ENCODE data around the gene MNAT1.
A peak's percentile ranks its signal among the peaks of the same experiment; 100 is the strongest.

MNAT1 gene

DNA sequence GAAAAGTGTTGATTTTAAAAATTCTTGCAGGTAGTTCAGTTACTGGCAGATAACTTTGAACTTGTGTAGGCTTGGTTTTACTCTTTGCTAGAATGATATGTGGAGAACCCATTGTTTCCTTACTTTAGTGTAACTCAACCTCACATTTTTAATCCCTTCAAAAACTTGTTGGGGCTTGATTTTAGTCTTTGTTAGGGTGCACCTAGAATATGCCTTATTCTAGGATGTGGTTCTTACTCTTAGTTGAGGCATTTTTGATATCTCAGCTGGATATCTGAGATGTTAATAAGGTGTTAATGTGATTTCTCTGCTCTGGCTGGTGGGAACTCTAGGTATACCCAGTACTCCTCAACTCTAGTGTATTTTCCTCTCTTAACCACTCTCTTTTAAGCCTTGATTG is 10.0 kb downstream of the MNAT1 start:
- no peaks in the 10 kb centered on the region; the same call in 1 of the 2 replicates for H3K4me1 ChIP-seq (ENCODE audit: control insufficient read depth, low read length)
- no peaks in the 10 kb centered on the region; the same call in 1 of the 2 replicates for H3K9me3 ChIP-seq (ENCODE audit: control insufficient read depth, insufficient read depth, low read length)
- H4K20me1 ChIP-seq (ENCODE audit: control insufficient read depth, insufficient read depth, low read depth, low read length), result peaks cover 11% of the 10 kb centered on the region; the same call in 1 of the 2 replicates
- no peaks in the 10 kb centered on the region for H3K9me2 ChIP-seq (replicated peaks; ENCODE audit: control insufficient read depth, low read length)
- no peak overlapping the region for H3K4me3 ChIP-seq (ENCODE audit: low read length)
- H3K79me2 ChIP-seq (ENCODE audit: control insufficient read depth, low read length), result peaks cover 89% of the 10 kb centered on the region
- no peak for TF ChIP-seq EZH2phosphoT487 (IDR thresholded peaks at IDR 0.05; ENCODE audit: borderline replicate concordance, low read length)
- TF ChIP-seq, protein P1, sequence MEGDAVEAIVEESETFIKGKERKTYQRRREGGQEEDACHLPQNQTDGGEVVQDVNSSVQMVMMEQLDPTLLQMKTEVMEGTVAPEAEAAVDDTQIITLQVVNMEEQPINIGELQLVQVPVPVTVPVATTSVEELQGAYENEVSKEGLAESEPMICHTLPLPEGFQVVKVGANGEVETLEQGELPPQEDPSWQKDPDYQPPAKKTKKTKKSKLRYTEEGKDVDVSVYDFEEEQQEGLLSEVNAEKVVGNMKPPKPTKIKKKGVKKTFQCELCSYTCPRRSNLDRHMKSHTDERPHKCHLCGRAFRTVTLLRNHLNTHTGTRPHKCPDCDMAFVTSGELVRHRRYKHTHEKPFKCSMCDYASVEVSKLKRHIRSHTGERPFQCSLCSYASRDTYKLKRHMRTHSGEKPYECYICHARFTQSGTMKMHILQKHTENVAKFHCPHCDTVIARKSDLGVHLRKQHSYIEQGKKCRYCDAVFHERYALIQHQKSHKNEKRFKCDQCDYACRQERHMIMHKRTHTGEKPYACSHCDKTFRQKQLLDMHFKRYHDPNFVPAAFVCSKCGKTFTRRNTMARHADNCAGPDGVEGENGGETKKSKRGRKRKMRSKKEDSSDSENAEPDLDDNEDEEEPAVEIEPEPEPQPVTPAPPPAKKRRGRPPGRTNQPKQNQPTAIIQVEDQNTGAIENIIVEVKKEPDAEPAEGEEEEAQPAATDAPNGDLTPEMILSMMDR (IDR thresholded peaks at IDR 0.05; ENCODE audit: low read depth, low read length, poor library complexity, severe bottlenecking), result no peak
- no peaks in the 10 kb centered on the region for H3F3A ChIP-seq (ENCODE audit: control insufficient read depth, insufficient read depth)
- no peak overlapping the region for H3K4me2 ChIP-seq (ENCODE audit: low read length)
- peaks cover 4% of the 10 kb centered on the region; the same call in 1 of the 2 replicates for H3K36me3 ChIP-seq (ENCODE audit: control insufficient read depth, low read length)
- H3K27ac ChIP-seq (ENCODE audit: low read depth, low read length), result no peak overlapping the region
- H3K27me3 ChIP-seq (ENCODE audit: control insufficient read depth, low read length), result no peaks in the 10 kb centered on the region

DNA sequence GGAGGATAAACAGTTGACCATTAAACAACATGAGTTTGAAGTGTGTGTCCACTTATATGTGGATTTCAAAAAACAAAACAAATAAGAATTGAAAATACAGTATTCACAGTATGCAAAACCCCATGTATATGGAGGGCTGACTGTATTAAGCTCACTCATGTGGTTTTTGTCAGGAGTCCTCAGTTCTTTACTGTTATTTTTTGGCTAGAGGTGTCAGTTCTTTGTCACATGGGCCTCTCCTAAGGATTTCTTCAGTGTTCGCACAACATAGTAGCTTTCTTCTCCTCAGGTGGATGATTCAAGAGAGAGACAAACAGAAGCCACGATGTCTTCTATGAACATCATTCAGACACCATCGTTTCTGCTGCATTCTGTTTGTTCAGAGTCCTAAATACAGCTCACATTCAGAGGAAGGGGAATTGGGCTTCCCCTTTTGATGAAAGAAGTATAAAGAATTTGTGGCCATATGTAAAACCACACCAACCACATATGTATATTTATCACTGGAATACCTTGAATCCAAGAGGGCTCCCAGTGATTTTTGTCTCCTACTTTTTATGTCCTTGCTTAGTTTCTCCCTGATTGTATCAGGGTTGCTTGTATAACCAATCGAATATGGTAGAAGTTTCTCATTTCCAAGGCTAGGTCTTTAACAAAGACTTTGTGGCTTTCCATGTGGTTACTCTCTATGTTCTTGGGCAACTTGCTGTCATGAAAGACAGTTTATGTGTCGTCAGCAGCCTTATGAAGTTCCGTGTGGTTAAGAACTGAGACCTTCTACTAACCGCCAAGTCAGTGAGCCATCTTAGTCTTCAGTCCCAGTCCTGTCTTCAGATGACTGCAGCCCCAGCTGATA is 18.9 kb downstream of the MNAT1 start:
- H3K9me3 ChIP-seq (ENCODE audit: control insufficient read depth, insufficient read depth, low read length), result no peaks in the 10 kb centered on the region
- peaks cover 7% of the 10 kb centered on the region; the same call in 1 of the 2 replicates for H4K20me1 ChIP-seq (ENCODE audit: control insufficient read depth, insufficient read depth, low read depth, low read length)
- H3K27me3 ChIP-seq (ENCODE audit: control insufficient read depth, low read length), result no peaks in the 10 kb centered on the region
- H3K4me1 ChIP-seq (ENCODE audit: control insufficient read depth, low read length), result peaks cover 52% of the 10 kb centered on the region
- H3K4me3 ChIP-seq (ENCODE audit: low read length), result peak overlapping the region; percentile 9
- H3K4me2 ChIP-seq (ENCODE audit: low read length), result peak overlapping the region; percentile 39
- H3F3A ChIP-seq (ENCODE audit: control insufficient read depth, insufficient read depth), result no peaks in the 10 kb centered on the region
- TF ChIP-seq, protein P1 (IDR thresholded peaks at IDR 0.05; ENCODE audit: low read depth, low read length, poor library complexity, severe bottlenecking), result no peak
- TF ChIP-seq EZH2phosphoT487 (IDR thresholded peaks at IDR 0.05; ENCODE audit: borderline replicate concordance, low read length), result no peak
- H3K36me3 ChIP-seq (ENCODE audit: control insufficient read depth, low read length), result no peaks in the 10 kb centered on the region
- 0 out of 2 replicates have a peak overlapping the region, but pooled peaks have one; percentile 2 for H3K27ac ChIP-seq (ENCODE audit: low read depth, low read length)
- peaks cover 88% of the 10 kb centered on the region for H3K79me2 ChIP-seq (ENCODE audit: control insufficient read depth, low read length)
- H3K9me2 ChIP-seq (replicated peaks; ENCODE audit: control insufficient read depth, low read length), result no peaks in the 10 kb centered on the region

DNA sequence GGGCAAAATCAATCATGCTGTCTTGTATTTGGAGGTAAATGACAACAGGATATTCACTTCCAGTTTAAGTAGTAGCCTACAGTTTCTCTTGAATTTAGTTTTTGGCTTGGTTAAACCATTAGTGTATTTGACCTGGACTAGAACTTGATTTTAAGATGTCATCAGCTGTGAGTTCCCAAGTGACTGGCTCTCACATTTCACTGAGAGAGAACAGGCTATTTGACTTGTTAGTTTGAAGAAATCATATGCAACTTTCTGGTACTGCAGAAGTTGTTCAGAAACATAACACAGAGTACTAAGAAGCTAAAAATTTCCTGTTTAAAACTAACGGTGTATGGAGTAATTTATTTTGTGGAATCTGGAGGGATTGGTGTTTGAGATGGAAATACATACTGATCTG is 22.3 kb downstream of the MNAT1 start:
- H3K4me2 ChIP-seq (ENCODE audit: low read length), result no peak overlapping the region
- no peaks in the 10 kb centered on the region for H3K27me3 ChIP-seq (ENCODE audit: control insufficient read depth, low read length)
- H3K9me3 ChIP-seq (ENCODE audit: control insufficient read depth, insufficient read depth, low read length), result no peaks in the 10 kb centered on the region
- no peaks in the 10 kb centered on the region for H3F3A ChIP-seq (ENCODE audit: control insufficient read depth, insufficient read depth)
- H3K9me2 ChIP-seq (replicated peaks; ENCODE audit: control insufficient read depth, low read length), result no peaks in the 10 kb centered on the region
- H3K79me2 ChIP-seq (ENCODE audit: control insufficient read depth, low read length), result peaks cover 88% of the 10 kb centered on the region
- TF ChIP-seq EZH2phosphoT487 (IDR thresholded peaks at IDR 0.05; ENCODE audit: borderline replicate concordance, low read length), result no peak
- TF ChIP-seq, protein P1 (IDR thresholded peaks at IDR 0.05; ENCODE audit: low read depth, low read length, poor library complexity, severe bottlenecking), result no peak
- no peak overlapping the region for H3K27ac ChIP-seq (ENCODE audit: low read depth, low read length)
- H3K4me3 ChIP-seq (ENCODE audit: low read length), result no peak overlapping the region
- H3K4me1 ChIP-seq (ENCODE audit: control insufficient read depth, low read length), result peaks cover 36% of the 10 kb centered on the region
- no peaks in the 10 kb centered on the region for H3K36me3 ChIP-seq (ENCODE audit: control insufficient read depth, low read length)
- 0 out of 2 replicates have a peak, but pooled peaks cover 5% of the 10 kb centered on the region for H4K20me1 ChIP-seq (ENCODE audit: control insufficient read depth, insufficient read depth, low read depth, low read length)
